Forelimb muscle (tissue), 1 donor: ENCODE measurements around the gene KLF7. TPM values are rescaled to one million over a fixed set of nuclear protein-coding genes. Genes with fewer than 3 reads are reported as not detected.

Source experiments
- DNase-seq: peaks from one replicate; pipeline ENCODE4 v3.0.0-alpha.2; 2013; ENCODE audit warnings: low read depth
- polyA plus RNA-seq: library from polyadenylated mRNA; unstranded; fragments of 120-200 nt; gene quantifications from one replicate; pipeline ENCODE4 v1.2.1, GENCODE V29; 2013; ENCODE audit not compliant: insufficient read length

KLF7 gene
- polyA plus RNA-seq, 1 donor = 12.5 TPM

DNA sequence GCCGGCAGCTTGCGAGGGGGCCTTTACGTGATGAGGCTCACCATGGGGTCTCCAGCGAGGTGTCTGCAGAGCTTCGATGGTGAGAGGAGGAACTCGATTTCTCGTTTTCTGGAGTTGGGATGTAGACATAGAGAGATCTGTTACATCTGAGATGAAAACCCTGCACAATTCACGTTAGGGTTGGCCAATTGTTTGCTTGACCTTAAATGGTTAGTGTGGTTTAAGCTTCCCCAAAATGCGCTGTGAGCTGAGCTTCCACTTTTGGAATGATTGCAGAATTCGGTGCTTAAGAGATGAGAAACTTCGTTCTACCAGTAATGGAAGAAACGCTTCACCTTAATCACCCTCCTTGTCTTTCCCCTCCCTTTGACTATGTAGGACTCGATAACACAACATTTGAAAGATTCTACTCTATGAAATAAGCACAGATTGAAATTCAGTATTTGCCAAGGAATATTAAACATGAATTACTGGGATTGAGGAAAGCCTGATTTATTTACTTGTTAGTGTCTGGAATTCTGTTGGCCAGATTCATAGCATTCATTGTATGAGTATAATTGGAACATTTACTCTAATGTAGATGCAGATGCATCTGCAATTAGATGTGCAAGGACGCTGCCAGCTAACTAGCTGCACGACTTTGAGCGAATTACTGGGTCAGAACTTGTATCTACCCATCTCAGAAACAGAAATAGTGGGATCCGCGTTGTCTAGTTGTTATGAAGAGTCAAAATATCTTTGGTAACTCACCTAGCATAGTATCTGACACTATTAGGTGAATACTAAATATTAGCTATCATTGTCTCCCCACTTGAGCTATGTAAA lies 1.6 kb upstream of the KLF7 start:
- no peak for DNase-seq

DNA sequence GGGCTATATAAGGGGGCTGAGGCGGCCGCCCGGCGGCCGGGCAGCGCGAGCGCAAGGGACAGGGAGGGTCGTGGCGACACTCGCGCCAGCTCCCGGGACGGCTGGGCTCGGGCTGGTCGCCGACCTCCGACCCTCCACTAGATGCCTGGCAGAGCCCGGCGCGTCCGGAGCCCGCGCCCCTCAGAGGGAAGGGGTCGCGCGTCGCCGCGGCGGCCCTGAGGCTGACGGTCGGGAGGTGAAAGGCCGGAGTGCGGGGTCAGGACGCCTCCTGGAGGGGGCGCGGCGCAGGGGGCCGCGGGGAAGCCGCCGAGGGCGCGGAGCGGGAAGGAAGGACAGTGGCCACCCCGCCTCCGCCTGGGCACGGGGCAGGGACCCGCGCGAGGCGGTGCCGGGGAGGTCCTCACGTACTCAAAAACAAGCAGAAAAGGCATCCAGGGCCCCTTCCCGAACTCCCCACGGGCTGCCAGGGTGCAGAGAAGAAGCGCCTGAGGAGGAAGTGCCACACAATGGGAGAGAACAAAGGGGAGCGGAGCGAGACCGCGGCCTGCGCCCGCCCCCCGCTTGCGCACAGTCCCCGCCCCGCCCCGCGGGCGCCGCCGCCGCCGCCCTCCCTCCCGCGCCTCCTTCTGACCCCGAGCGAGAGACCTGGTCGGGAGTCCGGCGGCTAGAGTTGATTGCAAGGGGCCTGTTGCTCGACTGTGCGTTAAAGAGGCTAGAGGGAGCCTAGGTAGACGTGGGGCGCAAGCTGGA lies 776 bp upstream of the KLF7 start:
- DNase-seq = no peak

DNA sequence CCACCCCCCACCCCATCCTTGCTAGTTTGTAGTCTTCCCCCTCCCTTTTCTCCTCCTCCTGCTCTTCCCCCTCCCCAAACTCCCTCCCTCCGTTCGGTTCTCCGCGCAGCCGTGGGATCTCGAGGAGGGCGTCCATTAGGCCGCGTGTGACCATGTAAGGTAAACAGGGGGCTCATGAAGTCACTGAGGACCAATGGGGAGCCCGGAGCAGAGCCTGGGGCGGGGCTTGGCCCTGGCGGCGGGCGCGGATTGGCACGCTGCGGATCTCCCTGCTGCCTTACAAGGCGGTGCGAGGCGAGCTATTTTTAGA lies 246 bp upstream of the KLF7 start:
- peak; percentile 98 for DNase-seq

GRCh38 chr2:207164006-207164831 lies 1.5 kb downstream of the KLF7 start:
- DNase-seq = no peak

GRCh38 chr2:207163756-207164005 lies 2.1 kb downstream of the KLF7 start:
- DNase-seq = no peak

DNA sequence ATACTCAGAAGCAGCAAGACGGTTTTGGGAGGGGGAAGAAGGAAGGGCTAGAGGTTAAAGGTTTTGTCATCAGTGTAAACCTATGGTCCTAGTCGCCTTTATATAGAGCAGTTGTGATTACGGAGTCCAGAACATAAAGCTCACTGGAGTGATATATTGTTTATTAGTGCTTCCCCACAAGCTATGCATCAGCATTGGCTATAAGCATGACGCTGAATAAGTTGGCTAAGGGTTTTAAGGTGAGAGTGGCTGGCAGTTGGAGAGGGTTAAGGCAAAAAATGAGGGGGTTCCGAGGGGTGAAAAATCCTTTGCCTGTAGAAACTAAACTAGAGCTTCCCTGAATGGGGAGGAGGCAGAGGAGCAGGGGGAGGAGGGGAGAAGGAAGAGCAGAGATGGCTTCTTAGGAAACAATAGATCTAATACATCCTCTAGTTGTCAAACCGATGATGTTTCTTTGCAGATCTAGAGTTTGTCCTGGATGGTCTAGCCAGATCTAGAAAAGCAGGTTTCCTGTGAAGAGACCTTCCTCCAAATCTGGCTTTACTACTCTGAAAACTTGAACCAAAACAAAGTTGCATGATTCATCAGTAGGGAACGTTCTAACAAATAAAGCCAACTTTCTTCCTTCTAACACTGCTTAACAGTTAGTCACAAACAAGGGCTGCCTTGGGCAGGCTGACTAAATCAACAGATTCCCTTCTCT lies 2.5 kb downstream of the KLF7 start:
- DNase-seq = no peak

DNA sequence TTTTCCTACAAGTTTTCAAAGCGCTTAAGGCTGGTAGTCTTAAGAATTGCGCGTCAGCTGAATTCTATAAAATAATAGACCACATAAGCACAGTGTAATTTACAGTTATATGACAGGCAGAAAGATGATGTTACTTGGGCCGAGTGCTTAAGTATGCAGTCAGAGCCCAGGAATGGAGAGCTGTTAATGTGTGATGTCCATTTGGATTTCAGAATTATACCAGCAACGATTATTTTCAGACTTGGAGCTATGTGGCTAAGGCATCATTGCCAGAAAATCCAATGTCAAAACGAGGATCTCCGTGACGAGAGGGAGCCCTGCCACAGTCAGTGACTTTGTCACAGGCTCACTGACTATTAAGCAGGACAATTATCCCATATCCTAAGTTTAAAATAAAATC lies 3.4 kb downstream of the KLF7 start:
- DNase-seq = no peak

GRCh38 chr2:207161247-207162123 lies 4.3 kb downstream of the KLF7 start:
- DNase-seq = no peak

- DNase-seq = no peak
Measured at GRCh38 chr2:207160115-207160514, 5.6 kb downstream of the KLF7 start.

- no peak for DNase-seq
Measured at GRCh38 chr2:207159002-207159401, 6.7 kb downstream of the KLF7 start.

DNA sequence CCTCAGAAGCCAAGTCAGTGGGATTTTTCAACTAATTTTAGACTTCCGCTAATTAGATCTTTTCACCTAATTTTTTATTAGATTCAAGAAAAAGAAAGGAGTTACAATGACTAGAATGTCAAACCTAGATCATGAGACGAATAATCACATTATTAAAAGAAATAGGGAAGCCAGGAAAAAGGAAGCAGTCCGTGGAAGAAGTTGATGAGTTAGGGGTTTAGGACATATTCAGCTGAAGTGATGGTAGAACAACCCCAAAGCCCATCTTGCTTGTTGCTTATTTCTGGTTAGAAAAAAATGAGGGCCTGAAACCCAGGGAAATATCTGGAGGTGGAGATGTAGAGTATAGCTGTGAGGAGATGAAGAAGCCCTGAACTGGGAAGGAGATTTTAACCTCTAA lies 8.0 kb downstream of the KLF7 start:
- no peak for DNase-seq

- DNase-seq = no peak
Measured at GRCh38 chr2:207157162-207157481, 8.6 kb downstream of the KLF7 start.

DNA sequence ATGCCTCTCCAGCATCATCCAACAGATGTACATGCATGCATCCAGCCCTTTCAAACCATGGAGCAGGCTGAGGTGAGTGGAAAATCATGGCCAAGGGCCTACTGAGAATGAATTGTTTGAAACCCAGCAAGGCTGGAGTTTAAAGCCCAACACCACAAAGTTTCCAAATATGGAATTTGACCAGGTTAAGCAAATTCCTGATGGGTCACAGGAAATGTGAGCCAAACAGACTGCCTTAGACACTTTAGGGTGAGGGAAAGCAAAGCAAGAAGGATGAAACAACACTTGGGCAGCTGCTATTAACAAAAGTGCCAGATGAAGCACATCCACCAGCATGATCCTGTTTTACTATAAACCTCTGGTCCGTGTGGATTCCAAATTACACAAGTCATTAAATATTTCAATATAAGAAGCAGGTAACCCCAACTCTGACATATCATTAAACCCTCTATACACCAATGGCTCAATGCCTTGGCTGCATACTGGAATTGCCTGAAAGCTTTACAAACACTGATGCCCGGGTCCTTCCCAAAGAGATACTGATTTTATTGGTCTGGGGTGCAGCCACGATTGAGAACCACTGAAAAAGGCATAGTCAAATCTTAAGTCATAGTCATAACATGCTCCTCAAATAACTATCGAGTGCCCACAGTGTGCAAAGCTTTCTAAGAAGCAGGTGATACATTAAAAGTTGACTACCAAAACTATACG lies 9.1 kb downstream of the KLF7 start:
- DNase-seq = no peak

DNA sequence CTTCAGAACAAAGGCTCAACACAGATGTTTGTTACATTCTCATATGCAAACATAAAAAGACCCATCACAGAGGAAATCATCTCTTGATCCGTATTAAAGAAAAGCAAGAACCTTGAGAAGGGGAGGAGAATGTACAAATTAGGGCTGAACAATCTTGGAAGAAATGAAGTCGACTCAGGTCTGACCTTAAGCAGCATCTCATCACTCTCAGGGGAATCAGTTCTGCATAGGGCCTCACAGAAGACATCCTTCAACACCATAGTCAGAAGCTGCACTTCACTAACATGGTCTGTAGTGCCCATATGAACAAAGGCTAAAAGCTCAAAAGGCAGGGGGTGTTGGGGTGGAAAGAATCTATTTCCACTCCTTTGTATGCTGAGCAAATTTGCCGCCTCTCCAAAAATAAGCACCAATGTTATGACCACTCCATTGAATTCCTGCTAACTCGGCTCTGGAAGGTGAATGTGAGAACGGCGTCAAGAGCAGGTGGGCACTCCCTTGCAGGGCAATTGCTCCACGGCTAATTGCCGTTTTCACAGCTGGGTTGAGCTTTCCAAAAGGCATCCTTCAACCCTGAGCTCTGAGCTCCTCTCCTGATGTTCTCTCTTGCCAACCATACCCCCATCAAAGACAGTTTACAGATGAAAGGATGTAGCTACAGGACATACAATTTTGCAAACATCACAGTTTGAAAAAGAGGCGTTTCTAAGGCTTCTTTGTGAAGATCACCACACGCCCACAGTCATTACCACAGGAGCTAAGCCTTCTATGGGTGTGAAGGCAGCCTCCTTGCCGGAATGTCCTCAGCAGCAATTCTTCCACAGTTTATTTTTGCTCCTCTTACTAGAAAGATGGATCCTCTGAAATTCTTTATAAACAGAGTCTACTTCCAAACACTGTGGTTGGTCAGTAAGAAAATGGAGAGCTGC lies 10.0 kb downstream of the KLF7 start:
- no peak for DNase-seq

DNA sequence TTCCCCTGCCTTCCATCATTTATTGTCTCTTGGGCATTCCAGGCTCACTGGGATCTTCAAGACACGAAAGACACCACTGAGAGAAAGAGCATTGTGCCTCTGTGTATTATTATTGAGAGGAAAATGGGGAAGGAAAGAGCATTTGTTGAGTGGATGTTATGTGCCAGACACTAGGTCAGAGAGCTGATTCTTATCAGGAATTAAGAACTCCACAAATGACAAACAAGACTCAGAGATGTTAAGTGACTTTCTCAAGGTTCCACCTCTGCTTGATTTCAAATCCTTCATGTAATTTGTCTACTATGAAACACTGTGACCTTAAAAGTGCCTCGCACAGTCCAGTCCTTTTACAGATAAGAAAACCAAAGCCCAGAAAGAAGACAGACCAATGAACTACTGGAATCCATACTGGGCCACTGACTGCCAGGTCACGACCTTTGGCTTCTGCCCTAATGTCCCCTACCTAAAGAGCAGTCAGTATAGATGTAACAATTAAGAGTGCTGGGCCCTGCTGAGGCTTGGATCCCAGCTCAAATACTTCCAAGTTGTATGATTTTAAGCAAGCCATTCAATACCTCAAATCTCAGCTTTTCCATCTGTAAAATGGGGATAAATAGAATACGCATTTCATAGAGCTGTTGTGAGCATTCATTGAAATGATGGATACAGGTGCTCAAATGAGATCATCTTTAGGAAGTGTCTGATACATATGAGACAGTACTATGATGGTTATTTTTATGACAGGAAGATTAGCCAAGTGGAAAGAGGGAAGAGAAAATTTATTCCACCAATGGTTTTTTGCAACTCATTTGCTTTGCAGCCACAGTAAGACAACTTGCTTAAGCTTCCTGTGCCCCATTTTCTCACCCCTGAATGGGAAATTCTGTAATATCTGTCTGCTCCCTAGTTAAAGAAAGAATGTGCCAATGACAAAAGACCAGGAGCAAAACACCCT lies 10.9 kb downstream of the KLF7 start:
- no peak for DNase-seq

- no peak for DNase-seq
Measured at GRCh38 chr2:207153266-207153975, 12.3 kb downstream of the KLF7 start.

- DNase-seq = no peak
Measured at GRCh38 chr2:207151048-207151447, 14.7 kb downstream of the KLF7 start.

DNA sequence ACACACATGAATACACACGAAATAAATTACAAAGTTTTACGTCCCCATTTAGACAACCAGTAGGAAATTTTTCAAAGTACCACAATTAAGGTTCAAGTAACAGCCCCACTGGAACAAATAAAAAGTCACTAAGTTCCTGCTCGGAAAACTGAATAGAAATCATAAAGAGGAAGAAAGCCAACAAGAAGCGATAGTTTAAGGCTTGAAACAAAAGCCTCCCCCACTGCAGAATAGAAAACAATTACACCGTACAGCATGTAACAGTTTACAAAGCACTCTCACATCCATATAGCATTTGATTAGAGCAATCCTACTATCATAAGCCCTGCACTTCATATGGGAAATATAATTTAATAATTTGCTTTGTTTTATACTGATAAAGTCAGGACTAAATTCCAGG lies 15.5 kb downstream of the KLF7 start:
- no peak for DNase-seq
